ENCODE measurements around the gene OR10P1.

OR10P1 gene

DNA sequence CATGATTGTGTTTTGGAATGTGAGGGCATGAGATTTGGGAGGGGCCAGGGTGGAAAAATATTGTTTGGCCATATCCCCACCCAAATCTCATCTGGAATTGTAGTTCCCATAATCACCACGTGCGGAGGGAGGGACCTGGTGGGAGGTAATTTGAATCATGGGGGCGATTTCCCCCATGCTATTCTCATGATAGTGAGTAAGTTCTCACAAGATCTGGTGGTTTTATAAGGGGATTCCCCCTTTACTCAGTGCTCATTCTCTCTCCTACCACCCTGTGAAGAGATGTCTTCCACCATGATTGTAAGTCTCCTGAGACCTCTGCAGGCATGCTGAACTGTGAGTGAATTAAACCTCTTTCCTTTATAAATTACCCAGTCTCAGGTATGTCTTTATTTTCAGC is 15.7 kb downstream of the OR10P1 start:
- no peak for DNase-seq

DNA sequence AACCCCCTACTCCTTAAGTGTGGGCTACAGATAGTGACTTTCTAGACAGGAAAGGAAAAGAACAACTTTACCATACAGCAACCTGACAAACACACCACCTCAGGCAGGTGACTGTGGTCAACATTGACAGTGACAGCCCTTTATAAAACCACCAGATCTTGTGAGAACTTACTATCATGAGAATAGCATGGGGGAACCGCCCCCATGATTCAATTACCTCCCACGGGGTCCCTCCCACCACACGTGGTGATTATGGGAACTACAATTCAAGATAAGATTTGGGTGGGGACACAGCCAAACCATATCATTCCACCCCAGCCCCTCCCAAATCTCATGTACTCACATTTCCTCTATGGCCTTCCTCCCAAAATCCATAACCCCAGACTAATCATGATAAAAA is 16.3 kb downstream of the OR10P1 start:
- DNase-seq: no peak

DNA sequence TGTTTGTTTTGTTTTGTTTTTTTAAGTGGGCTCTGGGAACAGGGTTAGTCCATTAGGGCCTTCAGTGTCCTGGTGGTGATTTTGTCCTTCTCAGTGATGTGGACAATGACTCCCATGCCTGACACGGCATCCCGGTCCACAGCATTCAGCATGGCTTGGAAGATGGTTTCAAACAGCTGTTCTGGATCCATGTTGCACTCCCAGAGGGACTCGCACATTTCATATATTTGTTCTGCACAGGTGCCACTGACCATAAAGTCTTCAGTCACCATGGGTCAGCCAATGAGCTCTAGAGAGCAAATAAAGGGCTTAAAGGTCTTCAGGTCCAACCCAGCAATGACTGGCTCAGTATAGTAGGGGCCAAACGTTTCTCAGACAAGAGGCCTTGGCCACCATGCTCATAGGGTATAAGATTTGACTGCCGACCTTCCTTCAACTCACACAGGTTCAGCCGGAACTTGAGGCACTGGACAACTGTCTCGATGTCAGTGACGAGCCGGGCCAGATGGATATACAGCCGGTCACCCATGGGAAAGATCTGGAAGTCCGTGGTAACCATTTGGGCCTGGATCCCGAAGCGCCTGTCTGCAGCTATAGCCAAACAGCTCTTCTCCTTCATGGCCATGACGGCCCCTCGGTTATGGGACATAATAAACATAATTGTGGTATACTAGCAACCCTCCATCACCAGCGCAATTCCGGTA is 18.0 kb downstream of the OR10P1 start:
- no peak for DNase-seq

DNA sequence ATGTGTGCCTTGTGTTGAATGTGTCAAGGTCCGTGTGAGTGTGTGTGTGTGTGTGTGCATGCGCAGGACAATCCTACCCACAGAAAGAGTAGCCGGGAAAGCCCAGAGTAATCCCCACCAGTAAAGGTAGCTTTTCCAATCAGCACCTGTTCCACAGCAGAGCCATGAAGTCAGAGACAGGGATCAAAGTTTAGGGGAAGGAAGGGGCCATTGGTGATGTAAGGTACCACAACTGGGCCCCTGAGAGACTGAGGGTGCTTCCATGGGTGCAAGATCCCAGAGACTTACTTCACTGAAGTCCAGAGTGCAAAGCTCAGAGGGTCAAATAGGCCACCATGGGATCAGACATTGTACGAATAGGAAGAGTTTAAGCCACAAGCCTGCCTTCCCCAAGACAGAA is 20.5 kb downstream of the OR10P1 start:
- DNase-seq: no peak

DNA sequence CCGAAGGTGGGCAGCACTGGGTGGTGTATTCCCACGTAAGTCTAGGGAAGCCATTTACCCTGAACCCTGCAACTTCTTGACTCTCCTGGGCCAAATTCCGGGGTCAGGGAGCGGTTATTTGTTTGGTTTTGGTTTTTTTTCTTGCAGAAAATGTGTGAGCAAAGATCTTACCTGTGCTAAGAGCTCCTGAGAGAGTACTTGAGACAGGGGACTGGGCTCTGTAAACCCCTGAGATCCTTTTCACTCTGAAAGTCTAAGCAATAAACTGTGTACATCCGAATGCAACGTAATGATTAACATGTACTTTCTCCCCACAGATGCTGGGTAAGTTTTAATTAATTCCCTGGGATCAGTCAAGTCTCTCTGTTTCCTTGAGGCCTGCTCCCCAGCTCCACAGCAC is 21.5 kb downstream of the OR10P1 start:
- DNase-seq: no peak

DNA sequence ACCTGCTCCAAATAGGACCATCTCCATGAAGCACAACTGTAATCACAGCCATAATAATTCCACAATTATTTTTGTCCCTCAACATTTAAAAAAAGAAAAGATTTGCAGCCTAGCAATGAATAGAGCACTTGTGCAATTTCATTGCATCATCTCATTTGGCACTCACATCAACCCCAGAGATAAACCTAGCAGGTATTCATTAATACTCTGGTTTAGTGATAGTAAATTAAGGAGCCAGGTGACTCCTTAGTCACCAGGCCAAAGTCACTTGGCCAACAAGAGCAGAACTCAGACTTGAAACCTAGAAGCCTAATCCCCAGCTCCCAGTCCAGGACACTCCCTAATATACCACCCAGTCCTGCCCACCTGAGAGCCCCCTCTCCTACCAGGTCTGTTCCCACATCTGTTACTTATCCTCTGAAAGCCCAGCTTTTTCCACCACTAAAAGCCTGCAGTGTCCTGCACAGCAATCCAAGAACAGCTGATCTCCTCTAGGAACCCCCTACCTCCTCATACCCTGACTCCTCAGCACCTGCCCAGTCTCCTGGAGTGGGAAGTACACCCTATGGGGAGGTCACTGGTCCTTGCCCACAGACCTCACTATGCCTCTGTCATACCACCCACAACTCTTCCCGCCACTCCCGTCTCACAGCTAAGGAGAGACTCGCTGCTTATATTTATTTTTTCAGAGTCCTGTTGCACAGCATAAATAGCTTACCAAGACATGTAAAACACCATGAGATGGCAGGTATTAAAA is 22.1 kb downstream of the OR10P1 start:
- DNase-seq: no peak

DNA sequence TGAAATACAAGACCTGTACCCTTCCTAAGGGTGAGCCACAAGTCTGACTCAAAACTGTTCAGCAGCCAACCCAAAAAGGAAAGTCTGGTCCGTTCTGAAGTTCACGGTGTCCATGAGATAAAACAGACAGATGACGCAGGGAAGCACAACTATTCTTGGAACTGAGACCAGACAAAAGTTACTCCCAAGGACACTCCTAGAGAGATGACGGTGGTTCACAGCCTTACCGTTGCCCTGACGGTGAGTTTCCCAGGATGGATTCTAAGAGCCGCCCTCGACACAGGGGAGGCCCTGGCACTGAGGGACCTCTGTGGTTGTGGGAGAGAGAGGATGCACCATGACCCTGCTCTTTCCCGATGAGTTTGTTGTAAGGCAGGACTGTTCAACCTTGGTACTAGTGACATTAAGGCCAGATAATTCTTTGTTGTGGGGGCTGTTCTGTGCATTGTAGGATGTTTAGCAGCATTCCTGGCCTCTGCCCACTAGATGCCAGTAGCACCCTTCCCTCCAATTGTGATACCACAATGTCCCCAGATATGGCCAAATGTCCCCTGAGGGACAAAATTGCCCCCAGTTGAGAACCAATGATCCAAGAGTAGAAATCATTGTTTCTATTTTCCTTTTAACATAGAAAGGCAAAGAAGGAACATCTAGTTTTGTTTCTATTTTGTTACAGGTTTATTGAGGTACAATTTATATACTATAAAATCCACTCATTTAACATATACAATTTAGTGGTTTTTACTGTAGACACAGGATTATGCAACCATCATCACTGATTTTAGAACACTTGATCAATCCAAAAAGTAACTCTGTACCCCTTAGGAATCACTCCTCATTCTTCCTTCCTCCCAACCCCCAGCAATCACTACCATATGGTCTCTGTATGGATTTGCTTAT is 23.0 kb downstream of the OR10P1 start:
- DNase-seq: no peak

DNA sequence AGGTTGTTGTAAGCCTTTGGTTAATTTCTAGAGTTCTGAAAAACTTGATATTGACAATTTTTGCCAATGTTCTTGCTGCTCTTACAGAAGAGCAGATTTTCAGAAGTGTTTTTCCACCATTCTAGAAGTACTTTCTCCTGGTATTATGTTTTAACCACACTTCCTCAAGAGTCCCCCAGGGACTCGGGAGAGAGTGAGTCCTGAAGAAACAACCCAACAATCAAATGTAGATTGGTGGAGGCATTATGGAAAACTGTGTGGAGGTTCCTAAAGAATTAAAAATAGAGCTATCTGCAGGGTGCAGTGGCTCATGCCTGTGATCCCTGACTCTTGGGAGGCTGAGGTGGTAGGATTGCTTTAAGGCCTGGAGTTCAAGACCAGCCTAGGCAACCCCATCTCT is 26.7 kb downstream of the OR10P1 start:
- no peak for DNase-seq

DNA sequence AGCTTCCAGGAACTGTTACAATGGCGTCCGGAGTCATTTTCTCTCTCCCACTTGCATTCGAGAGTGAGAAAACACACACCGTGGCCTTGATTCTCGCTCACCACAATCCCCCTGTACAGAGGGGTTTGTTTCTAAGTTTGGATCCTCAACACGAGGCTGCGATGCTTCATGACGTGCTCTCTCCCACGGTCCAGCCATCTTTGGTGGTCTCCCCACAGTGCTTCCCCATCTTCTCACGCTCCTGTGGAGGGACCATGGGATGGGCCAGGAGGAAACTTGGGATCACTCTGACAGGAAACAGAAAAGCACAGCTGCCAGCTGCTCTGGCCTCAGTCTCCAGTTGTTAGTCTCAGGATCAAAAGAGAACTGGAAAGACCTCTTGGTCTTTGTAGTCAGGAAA is 28.1 kb downstream of the OR10P1 start:
- DNase-seq: no peak

DNA sequence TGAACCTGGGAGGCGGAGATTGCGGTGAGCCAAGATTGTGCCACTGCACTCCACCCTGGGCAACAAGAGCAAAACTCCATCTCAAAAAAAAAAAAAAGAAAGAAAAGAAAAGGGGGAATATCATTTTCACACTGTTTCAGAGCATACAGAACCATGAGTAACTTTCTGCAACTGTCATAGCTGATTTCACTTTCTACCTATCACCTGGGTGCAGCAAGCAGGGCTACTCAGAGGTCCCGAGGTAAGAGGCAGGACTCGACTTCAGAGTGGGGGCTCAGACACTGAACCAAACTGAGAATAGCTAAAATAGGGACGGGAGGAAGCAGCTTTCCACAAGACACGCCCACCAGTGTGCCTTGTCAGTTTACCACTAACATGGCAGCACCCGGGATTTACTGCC is 29.8 kb downstream of the OR10P1 start:
- DNase-seq: no peak

DNA sequence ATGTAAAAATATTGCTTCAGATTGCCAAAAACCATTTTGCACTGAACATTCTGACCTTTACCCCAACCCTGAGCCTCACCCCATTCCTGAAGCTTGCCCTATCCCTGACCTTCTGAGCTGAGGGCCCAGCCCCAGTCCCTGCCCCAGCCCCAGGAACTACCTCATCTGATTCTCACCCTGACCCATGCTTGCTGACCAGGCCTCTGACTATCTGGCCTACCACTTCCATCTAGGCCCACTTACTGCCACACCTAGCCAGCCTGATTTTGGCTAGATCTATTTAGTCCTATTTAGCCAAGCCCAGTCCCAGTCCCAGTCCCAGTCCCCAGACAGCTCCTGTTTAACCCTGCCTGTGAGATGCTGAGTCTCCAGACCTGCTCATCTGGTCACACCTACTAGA is 33.6 kb downstream of the OR10P1 start:
- DNase-seq: no peak

DNA sequence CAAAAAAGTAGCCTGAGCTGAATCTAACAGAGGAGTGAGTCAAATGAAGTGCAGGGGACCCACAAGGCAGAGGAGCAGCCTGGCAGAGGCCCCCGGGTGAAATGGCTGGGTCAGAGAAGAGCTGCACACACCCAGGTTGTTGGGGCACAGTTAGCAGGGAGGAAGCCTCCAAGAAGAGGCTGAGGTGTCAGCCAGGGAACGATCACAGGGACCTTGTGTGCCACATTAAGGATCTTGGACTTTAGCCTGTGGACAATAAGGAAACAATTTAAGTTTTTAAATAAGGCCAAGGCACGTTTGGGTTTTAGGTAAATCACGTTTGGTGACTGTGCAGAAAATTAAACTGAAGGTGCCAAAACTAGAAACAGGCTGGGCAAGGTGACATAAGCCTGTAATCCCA is 35.1 kb downstream of the OR10P1 start:
- DNase-seq: no peak

DNA sequence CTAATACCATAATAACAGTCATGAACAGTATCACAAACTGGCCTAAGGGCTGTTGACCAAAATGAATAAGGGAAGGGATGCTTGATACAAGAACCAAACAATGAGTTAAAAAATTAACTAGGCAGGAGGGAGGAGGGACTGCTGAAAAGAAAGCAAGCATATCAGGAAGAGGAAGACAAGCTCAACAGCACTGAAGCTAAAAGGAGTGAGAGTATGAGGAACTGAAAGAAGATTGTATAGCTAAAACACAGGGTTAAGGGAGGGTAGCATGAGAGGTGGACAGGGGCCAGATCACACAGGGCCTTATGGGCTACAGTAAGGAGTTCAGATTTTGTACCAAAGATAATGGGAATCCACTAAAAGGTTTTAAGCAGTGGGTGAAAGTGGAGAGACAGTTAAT is 36.9 kb downstream of the OR10P1 start:
- no peak for DNase-seq

DNA sequence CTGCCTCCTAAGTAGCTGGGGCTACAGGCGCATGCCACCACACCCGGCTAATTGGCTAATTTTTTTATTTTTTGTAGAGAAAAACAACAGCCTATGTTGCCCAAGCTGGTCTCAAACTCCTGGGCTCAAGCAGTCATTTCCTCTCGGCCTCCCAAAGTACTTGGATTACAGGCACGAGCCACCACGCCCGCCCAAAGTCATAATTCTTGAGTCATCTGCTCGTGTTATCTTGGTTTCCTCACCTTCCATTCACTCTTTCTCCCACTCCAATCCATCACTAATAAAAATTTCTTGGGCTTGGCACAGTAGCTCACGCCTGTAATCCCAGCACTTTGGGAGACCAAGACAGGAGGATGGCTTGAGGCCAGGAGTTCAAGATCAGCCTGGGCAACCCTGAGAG is 39.0 kb downstream of the OR10P1 start:
- no peak for DNase-seq

DNA sequence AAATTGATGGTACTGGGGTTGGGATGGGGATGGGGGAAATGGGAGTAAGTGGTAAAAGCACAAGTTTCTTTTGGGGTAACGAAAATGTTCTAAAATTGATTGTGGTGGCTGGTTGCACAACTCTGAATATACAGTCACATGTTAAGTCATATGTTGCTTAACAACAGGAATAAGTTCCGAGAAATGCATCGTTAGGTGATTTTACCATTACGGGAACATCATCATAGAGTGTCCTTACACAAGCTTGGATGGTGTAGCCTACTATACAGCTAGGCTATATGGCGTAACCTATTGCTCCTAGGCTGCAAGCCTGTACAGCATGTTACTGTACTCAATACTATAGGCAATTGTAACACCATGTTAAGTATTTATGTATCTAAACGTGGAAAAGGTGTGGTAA is 40.0 kb downstream of the OR10P1 start:
- no peak for DNase-seq

DNA sequence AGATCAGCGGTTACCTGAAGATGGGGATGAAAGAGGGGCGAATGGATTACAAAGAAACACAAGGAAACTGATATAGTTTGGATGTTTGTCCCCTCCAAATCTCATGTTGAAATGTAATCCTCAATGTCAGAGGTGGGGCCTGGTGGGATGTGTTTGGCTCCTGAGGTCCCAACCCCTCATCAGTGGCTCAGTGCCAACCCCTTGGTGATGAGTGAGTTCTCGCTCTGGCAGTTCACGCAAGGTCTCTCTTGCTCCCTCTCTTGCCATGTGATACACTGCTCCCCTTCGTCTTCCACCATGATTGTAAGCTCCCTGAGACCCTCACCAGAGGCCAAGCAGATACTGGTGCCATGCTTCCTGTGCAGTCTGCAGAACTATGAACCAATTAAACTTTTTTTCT is 43.0 kb downstream of the OR10P1 start:
- DNase-seq: no peak

DNA sequence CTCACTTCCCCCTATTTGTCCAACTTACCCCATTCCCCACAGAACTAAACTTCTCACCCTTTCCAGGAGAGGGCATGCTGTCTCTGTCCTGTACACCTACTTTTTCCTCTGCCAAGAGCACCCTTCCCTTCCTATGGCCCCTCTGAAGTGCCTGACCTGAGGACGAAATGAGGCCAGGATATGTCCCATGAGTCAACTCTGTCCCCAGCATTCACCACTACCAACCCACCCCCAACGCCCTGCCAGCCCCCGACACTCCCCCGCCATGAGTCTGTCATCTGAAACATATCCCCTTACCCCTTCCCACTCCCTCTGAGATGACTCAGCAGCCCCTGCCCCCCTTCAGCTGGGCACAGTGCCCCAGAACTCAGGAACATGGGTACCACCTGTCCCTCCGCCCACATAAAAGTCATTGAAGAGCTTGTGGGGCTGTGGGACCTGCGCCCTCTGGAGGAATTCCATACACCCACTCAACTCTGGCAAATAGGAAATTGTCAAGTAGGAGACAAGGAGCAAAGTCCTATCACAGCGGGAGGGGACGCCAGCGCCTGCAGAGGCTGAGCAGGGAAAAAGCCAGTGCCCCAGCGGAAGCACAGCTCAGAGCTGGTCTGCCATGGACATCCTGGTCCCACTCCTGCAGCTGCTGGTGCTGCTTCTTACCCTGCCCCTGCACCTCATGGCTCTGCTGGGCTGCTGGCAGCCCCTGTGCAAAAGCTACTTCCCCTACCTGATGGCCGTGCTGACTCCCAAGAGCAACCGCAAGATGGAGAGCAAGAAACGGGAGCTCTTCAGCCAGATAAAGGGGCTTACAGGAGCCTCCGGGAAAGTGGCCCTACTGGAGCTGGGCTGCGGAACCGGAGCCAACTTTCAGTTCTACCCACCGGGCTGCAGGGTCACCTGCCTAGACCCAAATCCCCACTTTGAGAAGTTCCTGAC is 44.7 kb downstream of the OR10P1 start:
- DNase-seq: no peak

DNA sequence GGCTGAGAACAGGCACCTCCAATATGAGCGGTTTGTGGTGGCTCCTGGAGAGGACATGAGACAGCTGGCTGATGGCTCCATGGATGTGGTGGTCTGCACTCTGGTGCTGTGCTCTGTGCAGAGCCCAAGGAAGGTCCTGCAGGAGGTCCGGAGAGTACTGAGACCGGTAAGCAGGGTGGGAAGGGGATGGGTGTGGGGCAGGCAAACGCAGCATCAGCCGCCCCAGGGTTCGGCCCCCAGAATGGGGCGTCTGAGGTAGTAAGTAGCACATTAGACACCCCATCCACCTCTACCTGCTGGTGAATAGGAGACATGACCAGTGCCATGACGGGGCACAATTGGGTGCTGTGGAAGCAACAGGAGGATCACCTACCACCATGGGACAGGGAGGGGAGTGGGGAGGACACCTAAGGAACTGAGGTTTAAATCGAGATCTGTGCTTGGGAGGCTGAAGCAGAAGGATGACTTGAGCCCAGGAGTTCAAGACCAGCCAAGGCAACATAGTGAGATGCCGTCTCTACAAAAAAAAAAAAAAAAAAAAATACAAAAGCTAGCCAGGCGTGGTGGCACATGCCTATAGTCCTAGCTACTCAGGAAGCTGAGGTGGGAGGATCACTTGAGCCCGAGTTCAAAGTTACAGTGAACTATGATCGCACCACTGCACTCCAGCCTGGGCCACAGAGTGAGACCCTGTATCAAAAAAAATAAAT is 45.5 kb downstream of the OR10P1 start:
- no peak for DNase-seq

DNA sequence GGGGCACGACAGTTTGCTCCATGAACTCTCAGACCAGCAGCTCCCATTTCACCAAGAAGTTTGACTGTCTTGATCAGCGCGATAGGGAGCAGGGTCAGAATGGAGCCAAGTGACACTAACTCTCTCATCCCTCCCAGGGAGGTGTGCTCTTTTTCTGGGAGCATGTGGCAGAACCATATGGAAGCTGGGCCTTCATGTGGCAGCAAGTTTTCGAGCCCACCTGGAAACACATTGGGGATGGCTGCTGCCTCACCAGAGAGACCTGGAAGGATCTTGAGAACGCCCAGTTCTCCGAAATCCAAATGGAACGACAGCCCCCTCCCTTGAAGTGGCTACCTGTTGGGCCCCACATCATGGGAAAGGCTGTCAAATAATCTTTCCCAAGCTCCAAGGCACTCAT is 47.0 kb downstream of the OR10P1 start:
- DNase-seq: no peak

DNA sequence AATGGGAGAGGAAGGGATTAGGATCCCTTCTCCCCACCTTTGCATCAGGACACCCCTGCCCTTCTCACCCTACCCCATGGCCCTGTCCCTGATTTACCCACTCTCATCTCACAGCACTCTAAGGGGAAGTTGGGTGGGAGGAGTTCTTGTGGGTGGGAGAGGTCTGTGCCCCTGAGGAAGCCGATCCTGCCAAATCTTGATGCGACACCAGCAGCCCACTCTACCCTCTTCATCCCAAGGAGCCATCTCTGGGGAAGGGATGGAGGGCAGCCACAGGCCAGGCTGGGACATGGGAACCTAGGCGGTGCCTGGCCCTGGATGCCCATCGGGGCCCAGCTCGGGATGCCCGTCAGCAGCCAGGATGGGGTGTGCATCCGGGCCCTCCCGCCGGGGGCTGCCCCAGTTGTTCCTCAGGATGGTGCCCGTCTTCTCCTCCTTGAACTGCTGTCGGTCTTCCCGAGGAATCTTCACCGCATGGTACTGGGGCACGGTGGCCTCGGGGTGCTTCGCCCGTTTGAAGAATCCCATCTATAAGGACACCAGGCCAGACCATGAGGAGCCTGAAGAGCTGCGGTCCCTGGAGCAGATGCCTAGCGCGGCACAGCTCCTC is 48.2 kb downstream of the OR10P1 start:
- DNase-seq: no peak

DNA sequence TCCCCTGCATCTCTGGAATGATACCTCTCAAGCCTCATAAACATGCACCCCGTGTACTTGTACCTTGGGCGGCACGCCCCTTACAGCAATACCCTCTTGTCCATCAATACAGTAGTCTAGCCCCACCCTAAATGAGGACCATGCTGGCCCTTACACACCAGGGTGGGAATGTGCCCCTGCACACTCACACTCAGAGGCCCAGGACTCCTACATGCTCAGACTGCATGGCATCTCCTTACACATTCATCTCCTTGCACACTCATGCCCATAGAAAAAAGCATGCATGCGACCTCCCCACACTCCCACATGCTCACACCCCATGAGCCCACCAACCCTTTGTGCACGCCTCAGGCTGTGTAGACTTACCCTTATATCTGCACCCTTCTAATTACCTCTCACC is 49.0 kb downstream of the OR10P1 start:
- no peak for DNase-seq
